Measurements from ENCODE around the gene CLIP1. TPM values are rescaled to one million over a fixed set of nuclear protein-coding genes. Genes with fewer than 3 reads are reported as not detected.

Gene CLIP1
- total and polyA plus RNA-seq, 2 of the 13 experiments (the other 11 are each of a cell fraction or from before 2014, with no cell fraction given), result 28.9 to 43.7 TPM

GRCh38 chr12:122295877-122296276, 126.6 kb downstream of the CLIP1 start:
- Histone ChIP-seq H3K9ac (ENCODE audit: insufficient read depth, low read depth, low read length) (no peak overlapping the region), H3K4me2 (ENCODE audit: low read depth, low read length) (no peak overlapping the region), H3K36me3 (replicated peaks in 1 of 2; ENCODE audit: control insufficient read depth in 1 of 2, insufficient read depth in 2 of 2, low read length in 2 of 2) (peaks cover 5 to 30% of the 10 kb centered on the region in 2 experiments), H3K9me3 (ENCODE audit: low read length) (no peaks in the 10 kb centered on the region), H4K20me1 (ENCODE audit: insufficient read depth, low read length) (no peaks in the 10 kb centered on the region), H3K27me3 (ENCODE audit: control insufficient read depth in 1 of 2, insufficient read depth in 2 of 2, low read length in 2 of 2) (no peaks in the 10 kb centered on the region), H3K4me1 (ENCODE audit: insufficient read depth, low read length) (no peaks in the 10 kb centered on the region), H3K27ac (ENCODE audit: extremely low read length, insufficient read depth, low read length) (no peak overlapping the region), H3K79me2 (ENCODE audit: insufficient read depth, low read length) (no peaks in the 10 kb centered on the region), H2AFZ (ENCODE audit: low read length) (no peak overlapping the region), H3K4me3 (replicated peaks in 1 of 3; ENCODE audit: insufficient read depth in 1 of 3, low read depth in 2 of 3, low read length in 3 of 3) (no peak overlapping the region)
- in situ Hi-C loops (cut with HindIII; ENCODE audit: extremely low pct_ligation_motif_present, low pct_unique_long_range_greater_than_20kb) (no loop called here), intact Hi-C loops (cut with micrococcal nuclease; ENCODE audit: unreplicated experiment) (no loop called here)
- FAIRE-seq (no peak), ATAC-seq (no peak), DNase-seq (ENCODE audit: low spot score) (no peak)
- no TSS peak for BruUV-seq (replicated peaks)
- TF ChIP-seq ZNF569 (CRISPR knock-in tag; IDR thresholded peaks at IDR 0.05; ENCODE audit: borderline replicate concordance) (no peak), ZSCAN25 (CRISPR knock-in tag; IDR thresholded peaks at IDR 0.05) (no peak), ZNF513 (CRISPR knock-in tag; conservative IDR thresholded peaks at IDR 0.05) (no peak), ZNF510 (CRISPR knock-in tag; IDR thresholded peaks at IDR 0.05; ENCODE audit: low read depth) (no peak), KDM2A (CRISPR knock-in tag; IDR thresholded peaks at IDR 0.05; ENCODE audit: borderline replicate concordance, low read depth) (no peak), STAT5B (CRISPR knock-in tag; IDR thresholded peaks at IDR 0.05) (no peak), NFE2 (CRISPR knock-in tag; IDR thresholded peaks at IDR 0.05) (no peak), KAT2B (IDR thresholded peaks at IDR 0.05; ENCODE audit: borderline replicate concordance, low read depth, low read length) (no peak), NCOA1 (CRISPR knock-in tag; IDR thresholded peaks at IDR 0.05) (no peak), ZNF280D (CRISPR knock-in tag; IDR thresholded peaks at IDR 0.05) (no peak), ZNF576 (CRISPR knock-in tag; IDR thresholded peaks at IDR 0.05) (no peak), MTA1 (CRISPR knock-in tag; IDR thresholded peaks at IDR 0.05; ENCODE audit: borderline replicate concordance) (no peak)
- TF ChIP-seq, protein P1, sequence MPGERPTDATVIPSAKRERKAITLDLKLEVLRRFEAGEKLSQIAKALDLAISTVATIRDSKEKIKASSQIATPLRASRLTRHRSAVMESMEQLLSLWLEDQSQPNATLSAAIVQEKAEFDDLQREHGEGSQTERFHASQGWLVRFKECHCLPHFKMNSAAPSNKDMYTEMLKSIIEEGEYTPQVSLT (CRISPR knock-in tag; IDR thresholded peaks at IDR 0.05; ENCODE audit: borderline replicate concordance, low read depth), result no peak
- POLR2A ChIA-PET, result no interaction called here
- CTCF ChIA-PET (ENCODE audit: low intra/inter-chr PET ratio, low total read pairs), result no interaction called here
